NCI-H2029 (cell line): ENCODE measurements around the gene GNG7.
"Not testable (repeated sequence)": the region's sequence is repeated elsewhere in the genome, so short reads cannot be mapped to it uniquely, and the experiment has no call there.

ENCODE experiments used
- DNase-seq: peaks from one replicate; lab custom pipeline; 2025; lab: John Stamatoyannopoulos, UW

GNG7 gene

DNA sequence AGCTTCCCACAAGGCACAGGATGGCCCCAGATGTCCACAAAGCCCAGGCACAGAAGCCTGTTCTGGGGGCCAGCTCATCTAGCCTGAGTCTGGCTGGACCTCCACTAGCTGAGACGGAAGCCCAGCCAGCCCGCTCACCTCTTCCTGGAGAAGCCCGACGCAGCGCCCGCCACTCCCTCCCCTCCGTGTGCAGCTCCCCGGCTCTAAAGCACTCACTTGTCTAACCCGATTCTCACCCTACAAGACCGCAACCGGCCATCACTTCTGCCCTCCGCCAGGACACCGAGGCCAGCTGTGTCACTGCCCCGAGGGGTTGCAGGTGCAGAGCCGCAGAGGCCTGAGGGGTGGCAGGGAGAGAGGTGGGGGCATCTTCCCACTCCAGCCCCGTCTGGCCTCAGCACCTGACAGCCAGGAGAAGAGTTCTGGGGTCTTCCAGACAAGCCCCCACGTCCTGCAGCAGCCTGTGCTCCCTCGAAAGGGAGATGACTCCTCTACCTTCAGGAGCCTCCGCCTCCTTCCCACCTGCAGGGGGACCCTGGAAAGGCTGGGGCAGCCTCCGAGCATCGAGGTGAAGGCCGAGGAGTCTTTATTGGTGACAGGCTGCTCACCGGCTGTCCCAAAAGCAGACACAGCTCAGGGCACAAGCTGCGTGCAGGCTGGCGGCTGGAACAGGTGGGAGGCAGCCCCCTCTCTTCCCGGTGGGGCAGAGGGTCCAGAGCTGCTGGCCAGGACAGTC, 24.6 kb upstream of the GNG7 start:
- no peak for DNase-seq

DNA sequence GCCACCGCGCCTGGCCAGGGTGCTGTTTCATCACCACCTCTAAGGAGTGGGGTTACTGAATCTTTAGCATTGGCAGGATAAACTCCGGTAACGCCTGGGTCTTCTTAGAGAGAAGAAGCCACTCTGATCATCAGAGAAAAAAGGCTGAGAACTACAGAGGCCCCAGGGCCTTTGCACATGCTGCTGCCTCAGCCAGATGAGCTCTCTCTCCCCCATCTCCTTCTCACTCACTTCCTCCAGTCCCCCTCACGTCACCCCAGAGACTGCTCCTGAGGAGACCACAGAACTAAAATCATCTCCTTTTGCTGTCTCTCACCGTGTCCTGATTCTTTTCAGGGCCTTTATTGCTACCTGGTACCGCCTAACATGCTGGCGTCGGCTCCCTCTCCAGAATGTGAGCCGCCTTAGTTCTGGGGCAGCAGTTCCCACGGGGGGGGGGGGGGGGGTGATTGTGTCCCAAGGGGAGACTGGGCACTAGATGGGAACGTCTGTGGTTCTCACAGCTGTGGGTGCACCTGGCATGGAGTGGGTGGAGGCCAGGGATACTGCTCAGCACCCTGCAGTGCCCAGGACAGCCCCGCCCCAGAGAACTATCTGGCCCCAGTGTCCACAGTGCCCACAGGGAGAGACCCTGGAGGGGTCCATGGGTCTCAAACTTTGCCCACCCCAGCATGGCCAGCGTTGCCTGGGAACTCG, 23.8 kb upstream of the GNG7 start:
- no peak for DNase-seq

DNA sequence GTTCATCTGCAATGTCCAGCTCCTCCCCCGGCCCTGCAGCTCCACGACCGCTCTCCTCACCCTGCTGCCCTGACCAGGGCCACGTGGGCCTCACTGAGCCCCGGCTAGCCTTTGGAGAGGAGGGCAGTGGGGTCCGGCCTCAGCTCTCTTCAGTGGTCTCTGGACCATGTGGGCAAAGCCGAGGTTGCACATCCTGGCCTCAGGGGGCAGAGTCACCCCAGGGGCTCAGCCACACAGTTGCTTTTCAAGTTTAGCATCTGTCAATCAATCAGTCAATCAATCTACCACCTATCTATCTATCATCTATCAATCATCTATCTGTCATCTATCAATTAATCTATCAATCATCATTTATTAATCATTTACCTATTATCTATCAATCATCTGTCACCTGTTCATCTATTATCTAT, 21.7 kb upstream of the GNG7 start:
- DNase-seq = no peak

DNA sequence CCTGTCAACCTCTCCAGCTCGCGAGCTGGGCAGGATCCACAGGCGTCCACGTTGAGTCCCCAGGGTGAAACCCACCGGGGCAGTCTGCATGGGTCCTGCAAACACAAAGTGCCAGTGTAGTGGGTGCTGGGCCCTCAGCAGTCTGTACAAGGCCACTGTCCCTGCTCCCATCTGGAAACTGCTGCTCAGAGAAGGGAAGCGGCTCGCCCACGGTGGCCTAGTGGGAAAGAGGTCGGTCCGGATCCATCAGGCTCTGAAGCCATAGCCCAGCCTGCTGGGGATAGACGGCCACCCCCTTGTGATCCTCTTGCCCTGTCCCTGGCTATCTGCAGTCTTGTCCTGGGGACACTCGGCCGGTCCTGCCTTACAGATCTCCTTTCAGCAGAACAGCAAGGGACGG, 21.3 kb upstream of the GNG7 start:
- DNase-seq = no peak

DNA sequence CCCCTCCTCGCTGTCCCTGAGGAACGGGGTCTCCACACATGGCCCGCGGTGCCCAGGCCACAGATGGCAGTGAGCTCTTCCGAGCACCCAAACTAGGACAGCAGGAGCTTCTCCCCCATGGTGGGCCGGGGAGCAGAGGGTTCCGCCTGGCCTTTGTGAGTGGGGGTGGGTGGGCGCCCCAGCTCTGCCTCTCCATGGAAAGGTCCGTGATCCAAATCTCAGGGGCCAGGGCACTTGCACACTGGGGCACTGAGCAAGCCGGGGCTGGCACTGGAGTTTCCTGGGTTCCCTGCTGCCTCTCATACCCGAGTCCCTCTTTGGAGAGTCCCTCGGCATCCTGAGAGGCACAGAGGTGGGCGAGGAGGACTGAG, 20.8 kb upstream of the GNG7 start:
- DNase-seq = no peak

DNA sequence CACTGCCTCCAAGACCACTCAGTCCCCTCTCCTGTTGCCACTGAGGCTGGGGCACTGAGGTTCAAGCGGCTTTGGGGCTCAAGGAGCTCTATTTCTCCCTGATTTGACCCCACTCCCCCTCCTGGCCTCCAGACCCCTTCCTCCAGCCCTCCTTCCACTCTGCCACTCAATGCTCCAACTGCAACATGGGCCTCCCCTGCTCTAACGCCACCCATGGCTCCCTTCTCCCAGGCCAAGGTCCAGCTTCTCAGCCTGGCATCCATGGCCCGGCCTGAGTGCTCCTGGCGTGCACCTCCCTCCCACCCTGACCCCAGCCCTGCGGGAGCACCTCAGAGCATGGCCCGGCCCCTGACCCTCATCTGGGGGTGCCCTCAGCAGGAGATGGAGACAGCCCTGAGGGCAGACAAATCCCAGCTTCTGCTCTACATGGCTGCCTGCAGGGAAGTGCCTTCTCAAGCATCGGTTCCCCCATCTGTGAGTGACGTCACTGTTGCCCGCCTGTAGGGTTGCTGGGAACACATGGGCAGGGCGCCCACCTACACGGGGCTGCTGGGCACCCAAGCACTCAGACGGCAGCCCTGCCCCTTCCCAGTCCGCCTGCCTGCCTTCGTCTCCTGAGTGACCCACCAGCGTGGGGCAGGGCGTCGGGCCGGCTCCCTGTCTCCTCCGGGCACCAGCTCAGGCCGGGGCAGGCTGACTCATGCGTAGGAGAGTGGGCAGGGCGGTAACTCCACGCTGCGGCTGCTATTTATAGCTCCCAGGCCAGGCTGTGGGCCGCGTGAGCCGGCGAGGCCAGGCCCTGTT, 20.2 kb upstream of the GNG7 start:
- DNase-seq = no peak

DNA sequence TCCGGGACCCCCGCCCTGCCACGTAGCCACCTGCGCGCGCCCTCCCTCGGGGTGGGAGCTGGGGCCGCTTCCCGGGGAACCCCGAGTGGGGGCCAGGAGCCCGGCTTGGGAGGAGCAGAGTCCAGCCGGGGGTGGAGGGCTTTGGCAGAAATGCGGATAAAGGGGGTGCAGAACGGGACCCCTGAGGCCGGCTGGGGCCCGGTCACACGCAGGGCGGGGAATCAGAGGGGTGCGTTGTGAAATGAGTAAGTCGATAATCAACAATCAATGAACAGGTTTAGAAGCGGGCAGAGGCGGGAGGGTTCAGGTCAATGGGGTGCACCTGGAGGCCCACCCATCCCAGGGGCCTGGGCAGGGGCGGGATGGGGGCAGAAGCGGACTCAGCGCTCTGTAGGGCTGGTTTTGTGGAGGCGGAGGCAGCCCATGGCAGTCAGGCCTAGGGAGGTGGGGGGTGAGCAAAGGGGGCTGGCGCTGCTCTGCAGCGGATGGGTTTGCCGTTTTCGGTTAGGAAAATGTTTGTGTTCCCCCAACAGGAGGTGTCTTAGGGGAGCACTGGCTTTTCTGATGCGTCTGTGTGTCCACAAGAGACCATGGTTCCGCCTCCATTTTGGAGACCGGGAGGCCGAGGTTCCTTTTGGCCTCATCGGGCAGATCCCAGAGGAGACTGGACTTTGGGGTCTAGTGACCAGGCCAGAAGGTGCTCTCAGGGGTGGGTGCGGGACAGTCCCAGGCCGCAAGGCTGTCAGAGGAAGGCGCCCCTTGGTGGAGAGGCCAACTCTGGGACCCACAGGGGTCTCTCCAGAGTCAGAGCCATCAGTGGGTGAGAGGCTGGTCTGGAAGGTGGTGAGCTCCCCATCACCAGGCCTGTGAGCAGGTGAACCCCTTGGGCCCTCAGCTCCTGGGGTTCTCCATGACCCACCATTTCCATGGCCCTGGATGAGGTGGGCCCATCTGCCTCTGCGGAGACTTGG, 19.4 kb upstream of the GNG7 start:
- DNase-seq = no peak

DNA sequence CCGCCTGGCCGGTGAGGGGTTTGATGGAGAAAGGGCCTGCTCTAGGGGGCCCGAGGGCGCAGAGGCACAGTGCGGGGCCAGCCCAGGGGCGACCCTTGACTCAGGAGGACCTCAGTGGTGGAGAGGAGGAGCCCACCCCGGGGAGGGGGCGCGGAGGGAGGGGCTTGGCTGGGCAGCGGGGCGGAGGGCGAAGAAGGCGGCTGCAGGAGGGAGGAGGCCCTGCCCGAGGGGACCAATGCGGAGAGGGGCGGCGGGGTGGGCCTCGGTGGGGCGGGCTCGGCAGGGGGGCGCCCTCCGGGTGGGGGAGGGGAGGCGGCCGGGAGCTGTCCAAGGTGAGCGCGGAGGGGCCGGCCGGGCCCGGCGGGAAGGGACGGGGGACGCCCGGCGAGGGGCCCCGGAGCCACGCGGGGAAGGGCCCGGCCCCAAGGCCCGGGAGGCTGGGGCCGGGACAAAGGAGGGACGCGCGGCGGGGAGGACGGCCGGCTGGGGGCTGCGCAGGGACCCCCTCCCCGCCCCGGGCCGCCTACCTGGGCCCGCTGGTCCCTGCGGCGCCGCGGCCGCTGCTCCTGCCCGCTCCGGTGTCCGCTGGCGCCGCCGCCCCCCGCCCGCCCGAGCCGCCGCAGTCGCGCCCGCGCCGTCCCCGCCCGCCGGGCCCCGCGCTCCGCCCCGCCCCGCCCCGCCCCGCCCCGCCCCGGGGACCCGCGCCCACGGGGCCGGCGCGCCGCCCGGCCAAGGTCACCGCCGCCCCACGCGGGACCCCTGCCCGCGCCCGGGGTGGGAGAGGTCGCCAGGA, 18.5 kb upstream of the GNG7 start, which contains the start of gene DIRAS1:
DIRAS1 (minus strand) TSS at position 596 of the 793 bp plus-strand sequence. CDS start 3,566 bp downstream, outside the sequence.
- no peak for DNase-seq

DNA sequence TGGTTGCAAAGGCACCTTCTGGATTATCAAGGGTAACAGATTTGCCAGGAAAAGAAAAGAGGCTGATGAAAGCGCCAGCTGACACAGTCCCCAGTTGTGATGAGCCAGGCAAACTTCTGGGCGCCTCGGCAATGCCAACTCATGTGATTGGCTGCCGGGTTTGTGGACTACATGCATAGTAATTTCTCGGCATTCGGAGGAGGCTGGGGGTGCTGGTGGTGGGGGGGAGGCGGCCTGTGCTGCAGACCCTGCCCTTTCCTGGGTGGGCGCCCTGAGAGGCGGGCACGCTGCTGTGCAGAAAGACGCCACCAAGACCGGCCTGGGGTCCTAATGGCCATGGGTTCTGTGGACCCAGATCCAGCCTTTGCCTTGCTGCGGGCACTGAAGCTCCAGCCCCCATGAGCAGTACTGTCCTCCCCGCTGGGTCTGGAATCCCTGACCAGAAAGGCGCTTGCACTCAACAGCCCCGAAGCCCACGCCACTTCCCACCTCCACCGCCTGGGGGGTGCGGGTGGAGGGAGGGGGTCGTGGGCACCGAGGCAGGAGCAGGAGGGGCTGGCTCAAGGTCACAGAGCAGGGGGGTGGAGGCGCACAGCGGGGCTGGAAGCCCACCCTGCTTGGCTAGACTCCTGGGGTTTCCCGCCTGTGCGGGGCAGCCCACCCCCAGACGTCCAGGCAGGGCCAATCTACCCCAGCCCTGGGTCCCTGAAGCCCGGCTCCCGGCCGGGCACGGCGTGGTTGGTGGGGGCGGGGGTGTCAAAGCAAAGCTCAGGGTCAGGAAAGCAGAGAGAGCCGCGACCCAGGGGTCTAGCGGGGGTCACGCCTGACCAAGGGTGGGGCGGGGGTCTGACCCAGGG, 17.7 kb upstream of the GNG7 start:
- DNase-seq = no peak

DNA sequence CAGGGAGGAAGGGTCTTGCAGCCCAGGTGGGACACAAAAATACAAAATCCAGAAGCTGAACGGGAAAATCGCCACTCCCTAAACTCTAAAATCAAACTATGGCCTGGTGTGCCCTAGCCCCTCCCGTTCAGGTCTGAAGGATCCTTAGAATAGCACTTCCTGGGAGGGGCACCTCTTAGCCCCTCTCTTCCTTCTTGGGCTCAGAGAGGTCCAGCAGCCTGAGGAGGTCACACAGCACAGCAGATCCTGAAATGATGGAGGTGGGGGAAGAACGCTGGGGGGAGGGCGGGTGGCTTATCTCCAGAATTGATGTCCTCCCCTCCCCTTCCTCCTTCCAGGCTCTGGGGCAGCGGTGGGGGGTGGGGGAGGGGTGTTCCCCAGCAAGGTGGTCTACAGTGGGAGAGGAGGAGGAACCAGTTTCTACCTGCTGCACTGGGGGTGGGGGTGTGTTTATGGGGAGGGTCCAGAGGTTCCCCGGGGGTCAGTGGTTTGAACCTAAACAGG, 16.8 kb upstream of the GNG7 start:
- no peak for DNase-seq

DNA sequence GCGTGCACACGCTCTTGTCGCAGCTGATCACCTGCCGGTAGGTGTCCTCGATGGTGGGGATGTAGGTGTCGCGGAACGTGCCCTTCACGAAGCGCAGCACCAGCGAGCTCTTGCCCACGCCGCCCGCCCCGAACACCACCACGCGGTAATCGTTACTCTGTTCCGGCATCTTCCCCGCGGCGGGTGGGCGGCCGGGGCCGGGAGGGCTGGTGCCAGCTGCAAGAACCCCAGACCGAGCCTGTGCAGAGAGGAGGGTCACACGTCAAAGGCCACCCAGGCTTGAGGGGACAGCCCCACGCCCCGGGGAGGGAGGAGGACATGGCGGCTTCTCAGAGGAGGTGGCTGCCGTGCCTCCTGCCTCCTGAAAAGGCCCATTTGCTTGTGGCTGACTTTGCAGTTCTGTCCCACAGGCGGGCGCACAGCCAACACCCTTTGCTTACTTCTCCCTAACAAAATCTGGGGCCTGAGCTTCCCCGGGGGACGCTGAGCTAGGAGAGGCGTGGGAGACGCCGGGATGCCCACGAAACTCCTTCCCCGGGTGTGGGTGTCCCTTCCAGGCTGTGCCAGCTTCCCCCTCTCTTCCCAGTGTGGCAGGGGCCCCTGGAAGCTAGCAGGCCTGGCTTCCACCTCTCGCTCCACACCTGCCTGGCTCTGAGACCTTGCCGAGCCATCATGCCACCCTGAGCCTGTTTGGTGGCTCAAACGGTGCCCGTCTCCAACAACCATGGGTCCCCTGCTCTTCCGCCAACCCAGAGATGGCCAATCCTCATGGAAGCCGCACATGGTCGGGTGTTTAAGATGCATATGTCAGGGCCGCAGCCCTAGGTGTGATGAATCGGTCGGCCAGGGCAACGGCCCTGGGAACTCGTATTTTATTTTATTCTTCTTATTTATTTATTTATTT, 15.4 kb upstream of the GNG7 start:
- no peak for DNase-seq

DNA sequence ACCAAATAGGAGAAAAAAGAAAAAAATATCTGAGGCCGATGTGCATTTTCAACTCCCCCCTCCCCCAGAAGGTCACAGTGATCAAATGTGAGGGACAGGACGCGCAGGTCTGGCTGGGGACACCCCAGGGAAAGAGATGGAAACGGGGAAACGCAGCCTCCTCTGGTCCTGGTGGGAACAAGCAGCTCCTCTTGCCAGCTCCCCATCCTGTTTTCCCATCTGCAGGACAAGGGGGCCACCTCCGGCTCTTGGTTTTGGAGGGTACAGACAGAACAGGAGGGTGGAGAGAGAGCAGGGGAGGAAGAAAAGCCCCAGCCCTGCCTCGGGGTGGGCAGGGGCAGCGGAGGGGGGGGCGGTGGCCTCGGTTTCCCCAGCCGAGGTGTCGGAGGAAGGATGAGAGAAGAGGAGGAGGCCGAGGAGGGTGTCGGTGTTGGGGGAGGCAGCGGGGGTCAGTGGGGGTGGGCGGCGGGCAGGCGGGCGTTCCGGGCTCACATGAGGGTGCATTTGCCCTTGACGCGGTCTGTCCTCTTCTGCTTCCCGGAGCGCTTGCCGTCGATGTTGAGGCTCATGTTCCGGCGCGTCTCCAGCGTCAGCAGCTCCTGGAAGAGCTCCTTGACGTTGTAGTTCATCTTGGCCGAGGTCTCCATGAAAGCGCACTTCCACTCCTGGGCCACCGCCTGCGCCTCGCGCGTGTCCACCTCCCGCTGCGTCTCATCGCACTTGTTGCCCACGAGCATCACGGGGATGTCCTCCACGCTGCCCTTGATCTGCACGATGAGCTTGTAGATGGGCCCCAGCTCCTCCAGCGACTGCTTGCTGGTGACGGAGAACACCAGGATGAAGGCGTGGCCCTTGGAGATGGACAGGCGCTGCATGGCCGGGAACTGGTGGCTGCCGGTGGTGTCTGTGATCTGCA, 14.5 kb upstream of the GNG7 start:
- DNase-seq = no peak

DNA sequence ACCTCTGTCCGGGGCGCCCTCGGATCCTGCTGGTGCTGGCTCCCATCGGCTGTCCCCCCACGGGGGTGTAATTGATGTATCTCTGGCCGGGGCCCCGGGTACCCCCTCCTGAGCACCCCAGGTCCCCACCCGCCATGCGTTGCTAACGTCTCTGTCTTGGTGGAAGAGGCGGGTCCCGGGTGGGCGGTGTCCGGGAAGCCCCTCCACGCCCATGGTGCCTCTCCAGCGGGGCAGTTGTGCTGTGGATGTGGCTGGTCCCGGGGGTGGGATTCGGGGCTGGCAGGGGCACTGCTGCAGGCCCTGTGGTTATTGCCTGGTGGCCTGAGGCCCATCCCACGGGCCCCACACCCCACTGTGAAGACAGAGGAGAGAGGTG, 13.8 kb upstream of the GNG7 start:
- no peak for DNase-seq

DNA sequence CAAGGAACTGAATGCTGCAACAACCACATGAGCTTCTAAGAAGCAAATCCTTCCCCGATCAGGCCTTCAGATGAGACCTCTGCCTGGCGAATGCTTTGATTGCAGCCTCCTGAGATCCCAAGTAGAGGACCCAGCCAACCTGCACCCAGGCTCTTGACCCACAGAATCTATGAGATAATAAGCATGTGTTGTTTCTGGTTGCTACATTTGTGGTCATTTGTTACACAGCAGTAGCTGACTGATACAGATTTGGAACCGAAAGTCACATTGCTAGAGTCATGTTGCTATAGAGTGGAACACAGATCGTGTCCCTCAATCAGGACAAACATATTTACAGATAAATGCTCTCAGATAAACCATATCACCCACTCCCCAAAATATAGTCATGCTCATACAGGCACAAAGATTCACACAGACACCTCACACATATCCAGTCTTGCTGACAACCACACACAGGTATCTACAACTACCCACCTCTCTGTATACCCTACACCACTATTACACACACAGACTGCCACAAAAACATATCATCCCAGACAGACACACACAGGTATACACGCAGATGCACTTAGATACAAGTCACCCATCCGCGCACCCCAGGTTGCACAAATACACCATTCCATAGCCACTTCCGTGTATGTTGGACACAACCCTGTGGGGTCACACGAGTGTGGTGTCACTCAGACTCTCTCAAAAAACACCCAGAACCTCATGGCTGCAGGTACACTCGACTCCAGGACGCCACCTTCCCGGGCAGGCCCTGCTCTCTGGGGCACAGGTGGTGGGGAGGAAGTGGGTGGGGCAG, 13.2 kb upstream of the GNG7 start:
- no peak for DNase-seq

DNA sequence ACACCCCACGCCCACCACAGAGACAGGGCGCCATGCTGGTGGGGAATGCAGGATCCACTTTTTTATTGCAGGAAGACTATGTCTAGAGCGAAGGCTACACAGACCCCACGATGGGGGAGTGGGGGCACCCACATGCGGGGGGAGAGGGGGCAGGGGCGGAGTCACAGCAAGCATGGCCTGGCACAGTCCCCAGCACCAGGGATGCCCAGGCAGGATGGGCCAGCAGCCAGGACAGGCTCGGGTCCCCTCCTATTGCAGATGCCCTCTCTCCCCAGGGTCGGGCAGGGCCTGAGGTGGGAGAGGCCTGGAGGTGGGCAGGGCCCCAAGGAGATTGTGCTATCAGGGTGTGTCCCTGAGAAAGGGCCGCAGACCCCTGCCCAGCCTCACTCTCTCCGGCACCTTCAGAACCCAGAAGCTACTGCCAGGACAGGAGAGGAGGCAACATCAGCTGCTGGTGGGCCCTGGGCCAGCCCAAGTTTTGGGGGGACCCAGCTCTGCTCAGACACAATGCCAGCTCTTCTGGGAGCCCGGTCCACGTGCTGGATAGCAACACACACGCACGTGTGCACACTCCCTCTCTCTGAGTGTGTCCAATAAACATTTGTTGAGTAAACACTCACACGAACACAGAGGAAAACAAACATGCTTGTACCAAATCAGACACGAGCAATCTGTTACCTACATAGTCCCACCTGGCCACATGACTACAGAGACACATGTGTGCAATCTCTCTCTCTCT, 12.2 kb upstream of the GNG7 start:
- no peak for DNase-seq

DNA sequence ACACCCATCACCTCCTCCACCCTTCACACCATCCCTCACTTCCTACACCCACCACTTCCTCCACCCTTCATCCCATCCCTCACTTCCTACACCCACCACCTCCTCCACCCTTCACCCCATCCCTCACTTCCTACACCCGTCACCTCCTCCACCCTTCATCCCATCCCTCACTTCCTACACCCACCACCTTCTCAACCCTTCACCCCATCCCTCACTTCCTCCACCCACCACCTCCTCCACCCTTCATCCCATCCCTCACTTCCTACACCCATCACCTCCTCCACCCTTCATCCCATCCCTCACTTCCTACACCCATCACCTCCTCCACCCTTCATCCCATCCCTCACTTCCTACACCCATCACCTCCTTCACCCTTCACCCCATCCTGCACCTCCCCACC, 11.6 kb upstream of the GNG7 start:
- not testable (repeated sequence) for DNase-seq
